ENCODE data around the gene CTXND2.
"Not testable (repeated sequence)": the region's sequence is repeated elsewhere in the genome, so short reads cannot be mapped to it uniquely, and the experiment has no call there.

Gene CTXND2

DNA sequence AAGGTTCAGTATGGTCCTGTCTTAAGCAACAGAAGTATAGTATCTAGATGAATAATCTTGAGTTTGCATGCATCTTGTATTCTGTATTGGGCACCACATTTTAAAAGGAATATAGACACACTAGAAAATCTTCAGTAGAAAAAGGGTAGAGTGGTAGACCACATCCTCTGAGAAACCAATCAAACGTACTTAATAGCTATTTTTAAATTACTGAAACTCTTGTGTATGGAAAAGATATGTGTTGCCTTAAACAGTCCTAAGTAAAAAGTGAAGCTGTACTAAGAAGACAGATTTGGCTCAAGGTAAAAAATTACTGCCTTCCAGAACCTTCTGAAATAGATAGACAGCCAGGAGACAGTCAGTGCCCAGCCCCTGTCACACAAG, 3.1 kb downstream of the CTXND2 start:
- no peak for DNase-seq

DNA sequence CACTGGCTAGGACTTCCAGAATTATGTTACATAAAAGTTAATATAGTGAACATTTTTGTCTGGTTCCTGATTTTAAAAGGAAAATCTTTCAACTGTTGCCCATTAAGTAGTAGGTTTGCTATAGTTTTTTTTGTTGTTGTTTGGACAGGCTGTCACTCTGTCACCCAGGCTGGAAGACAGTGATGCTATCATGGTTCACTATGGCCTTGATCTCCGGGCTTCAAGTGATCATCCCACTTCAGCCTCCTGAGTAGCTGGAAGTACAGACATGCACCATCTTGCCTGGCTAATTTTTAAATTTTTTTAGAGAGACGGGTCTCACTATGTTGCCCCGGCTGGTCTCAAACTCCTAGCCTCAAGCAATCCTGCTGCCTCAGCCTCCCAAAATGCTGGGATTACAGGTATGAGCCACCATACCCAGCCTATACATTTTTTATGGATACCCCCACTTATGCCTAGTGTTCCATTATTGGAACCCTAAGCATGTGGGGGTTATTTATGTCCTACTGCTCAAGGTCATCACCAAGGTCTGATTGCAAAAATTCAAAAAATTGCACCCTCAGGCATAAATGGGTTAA, 6.5 kb downstream of the CTXND2 start:
- no peak for DNase-seq

DNA sequence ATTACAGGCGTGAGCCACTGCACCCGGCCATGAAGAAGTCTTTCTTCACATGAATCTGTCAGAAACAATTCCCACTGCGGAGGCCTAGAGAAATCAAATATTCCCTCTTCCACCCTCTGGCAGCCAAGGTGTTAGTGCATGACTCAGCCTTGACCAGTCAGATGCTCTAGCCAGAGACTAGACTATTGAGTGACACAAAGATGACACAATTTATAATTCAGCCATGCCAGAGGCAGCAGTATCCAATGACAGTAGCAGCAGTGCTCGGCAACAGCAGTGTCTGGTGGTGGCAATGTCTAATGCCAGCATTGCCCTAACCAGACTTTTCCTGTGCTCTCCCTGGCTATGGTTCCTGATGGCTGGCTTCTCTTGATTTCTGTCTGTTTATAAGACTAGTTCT, 8.7 kb downstream of the CTXND2 start:
- peak in 9 of 56 donors; percentile 1 to 54 (median 10) for DNase-seq

DNA sequence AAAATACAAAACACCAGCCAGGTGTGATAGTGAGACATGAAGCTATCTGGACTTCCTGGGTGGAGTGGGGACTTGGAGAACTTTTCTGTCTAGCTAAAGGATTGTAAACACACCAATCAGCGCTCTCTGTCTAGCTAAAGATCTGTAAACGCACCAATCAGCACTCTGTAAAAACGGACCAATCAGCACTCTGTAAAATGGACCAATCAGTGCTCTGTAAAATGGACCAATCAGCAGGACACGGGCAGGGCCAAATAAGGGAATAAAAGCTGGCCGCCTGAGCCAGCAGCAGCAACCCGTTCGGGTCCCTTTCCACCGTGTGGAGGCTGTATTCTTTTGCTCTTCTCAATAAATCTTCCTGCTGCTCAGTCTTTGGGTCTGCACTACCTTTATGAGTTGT, 12.9 kb downstream of the CTXND2 start:
- DNase-seq, result not testable (repeated sequence)

DNA sequence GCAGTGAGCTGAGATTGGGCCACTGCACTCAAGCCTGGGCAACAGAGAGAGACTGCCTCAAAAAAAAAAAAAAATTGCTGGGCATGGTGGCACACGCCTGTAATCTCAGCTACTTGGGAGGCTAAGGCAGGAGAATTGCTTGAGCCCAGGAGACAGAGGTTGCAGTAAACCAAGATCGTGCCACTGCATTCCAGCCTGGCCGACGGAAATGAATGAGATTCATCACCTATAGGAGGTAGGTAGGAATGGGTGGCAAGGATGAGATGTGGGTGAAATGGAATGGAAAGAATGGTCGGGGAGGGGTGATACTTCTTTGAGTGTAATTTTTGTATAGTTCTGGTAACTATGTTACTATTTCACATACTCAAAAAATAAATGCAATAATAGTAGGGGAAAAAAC, 15.4 kb downstream of the CTXND2 start:
- no peak for DNase-seq

DNA sequence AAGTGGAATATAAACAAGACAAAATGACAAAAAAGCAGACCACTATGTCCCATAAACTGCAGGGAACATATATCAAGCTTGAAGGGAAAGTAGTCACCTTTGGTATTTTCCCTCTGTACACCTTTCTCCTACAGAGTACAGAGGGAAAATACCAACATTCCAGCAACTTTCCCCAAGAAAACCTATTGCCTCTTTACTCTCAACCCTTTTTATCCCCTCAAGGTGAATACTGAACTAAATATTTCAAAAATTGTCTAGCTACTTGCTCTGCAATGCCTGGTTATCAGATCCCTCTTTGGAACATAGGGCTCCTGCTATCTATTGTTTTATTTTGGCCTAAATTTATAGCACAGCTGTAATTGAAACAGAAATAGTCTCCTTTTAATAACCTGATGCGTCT, 15.8 kb downstream of the CTXND2 start:
- no peak for DNase-seq

DNA sequence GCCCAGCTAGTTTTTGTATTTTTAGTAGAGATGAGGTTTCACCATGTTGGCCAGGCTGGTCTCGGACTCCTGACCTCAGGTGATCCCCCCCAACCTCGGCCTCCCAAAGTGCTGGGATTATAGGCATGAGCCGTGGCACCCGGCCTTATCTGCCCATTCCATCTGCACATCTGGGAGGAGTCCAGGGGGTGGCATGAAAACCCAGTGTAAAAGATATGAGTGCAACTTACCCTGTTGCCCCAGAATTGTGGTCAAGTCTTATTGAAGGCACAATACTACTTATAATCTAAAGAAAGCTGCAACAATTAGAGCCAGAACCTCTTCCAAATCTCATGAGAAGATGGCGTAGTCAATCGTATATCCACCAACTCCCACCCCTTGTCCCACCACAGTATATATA, 18.4 kb downstream of the CTXND2 start:
- no peak for DNase-seq

DNA sequence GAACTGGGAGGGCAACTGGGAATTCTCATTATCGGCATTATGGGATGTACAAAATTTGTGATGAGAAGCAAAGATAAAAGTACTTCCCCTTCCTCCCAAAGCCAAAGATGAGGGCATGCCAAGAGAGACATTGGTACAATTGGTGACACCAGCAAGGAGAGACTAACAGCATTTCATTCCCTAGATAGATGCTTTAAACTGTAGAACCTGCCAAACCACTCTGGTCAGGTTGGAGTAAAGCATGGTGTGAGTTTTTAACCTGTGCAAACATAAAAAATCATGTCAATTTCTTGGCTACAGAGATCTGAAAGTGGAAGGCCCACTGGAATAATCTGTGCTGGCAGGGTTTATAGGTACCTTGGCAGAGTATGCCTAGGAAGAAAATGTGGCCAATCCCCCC, 19.4 kb downstream of the CTXND2 start:
- no peak for DNase-seq

DNA sequence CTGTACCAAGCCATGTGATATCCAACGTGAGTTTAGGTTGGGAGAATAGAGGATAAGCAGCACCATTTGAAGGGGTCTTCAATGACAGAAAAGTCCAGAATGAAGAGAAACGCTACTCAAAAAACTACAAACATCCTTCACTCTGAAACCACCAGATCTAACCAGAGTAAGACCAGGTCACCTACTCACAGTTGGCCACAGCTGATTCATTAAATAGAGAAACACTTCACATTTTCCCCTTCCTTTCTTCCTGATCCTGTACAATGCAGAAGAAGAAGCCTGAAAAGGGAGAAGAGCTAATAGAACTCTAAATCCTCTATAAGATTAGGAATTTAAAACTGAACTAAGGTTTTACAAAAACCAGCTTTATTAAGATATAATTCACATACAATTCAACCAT, 19.9 kb downstream of the CTXND2 start:
- DNase-seq, result no peak

DNA sequence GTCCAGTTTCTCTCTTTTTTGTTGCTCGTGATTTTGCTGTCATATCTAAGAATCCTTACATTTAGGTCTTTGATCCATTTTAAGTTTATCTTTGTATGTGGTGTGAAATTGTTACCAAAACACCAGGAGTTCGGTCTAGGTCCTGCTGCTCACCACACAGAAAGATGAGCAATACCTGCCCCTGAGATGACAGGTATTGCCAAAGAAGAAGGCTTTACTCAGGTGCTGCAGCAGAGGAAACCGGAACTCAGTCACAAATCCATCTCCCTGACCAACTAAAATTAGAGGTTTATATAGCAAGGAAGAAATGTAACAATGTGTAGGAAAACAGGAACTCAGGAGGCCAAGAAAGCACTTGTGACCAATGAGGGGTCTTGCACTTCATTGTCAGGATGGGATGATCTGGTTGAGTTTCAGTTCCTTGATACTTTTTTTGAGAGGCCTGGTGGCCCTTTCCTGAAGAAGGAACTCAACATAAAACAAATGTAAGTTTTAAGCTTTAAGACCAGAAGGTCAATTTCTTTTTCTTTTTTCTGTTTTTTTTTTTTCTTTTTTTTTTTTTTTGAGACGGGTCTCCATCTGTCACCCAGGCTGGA, 22.7 kb downstream of the CTXND2 start:
- DNase-seq, result no peak

DNA sequence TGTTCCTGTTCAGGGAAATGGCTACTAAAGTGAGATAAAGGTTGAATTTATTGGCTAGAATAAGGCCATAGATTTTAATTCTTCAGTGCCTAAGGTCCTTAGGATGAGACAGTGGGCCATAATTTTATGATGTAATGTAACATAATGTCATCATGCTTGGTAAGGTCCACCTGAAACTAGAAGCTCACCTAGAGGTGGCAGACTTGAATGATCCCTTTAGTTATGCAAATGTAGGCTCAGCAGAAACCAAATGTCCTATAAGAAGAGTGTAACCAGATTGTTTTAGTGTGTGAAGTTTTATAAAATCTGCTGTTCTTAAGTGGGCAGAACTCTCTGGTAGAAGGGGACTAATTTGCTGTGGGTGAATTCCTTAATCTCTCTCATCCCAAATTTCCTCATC, 25.7 kb downstream of the CTXND2 start:
- DNase-seq, result no peak

DNA sequence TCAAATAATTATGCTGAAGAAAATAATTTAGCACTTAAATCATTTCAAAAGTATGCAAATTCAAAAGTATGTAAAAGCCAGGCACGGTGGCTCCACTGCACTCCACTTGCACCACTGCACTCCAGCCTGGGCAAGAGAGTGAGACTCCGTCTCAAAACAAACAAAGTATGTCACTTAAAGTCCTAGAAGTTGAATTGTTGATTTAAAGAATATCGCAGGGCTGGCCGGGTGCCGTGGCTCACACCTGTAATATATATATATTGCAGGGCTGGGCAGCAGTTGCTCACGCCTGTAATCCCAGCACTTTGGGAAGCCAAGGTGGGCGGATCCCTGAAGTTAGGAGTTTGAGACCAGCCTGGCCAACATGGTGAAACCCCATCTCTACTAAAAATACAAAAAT, 30.5 kb downstream of the CTXND2 start:
- no peak for DNase-seq

DNA sequence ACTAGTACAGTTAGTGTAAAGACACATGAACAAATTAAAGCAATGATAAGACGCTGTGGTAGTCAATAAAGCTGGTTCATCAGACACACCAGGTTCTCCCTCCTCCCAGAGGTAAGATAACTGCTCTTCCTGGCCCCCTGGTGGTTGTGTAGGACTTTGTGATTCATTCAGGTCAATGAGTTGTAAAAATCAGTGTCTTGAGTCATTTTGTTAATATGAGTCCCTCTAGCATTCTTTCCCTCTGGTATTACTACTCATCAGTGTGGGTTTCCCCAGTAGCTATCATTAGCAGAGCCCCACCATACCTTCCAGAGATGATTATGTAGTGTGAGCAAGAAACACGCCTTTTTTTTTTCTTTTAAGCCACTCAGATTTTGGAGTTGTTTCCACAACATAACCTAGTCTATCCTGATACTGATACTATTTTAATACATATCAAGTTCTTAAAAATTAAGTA, 35.6 kb downstream of the CTXND2 start:
- DNase-seq, result peak in 38 of 56 donors; percentile 0 to 78 (median 20)

DNA sequence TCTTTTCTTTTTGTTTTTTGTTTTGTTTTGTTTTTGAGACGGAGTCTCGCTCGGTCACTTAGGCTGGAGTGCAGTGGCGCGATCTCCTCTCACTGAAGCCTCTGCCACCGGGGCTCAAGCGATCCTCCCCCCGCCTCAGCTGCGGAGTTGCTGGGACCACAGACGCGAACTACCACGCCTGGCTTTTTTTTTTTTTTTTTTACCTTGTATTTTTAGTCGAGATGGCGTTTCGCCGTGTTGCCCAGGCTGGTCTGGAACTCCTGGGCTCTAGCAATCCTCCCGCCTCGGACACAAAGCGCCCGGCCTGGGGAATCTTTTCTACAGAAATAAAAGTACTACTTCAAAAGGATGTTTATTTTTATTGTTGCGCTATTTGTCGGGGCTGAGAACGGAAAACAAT, 38.1 kb downstream of the CTXND2 start:
- DNase-seq, result no peak

DNA sequence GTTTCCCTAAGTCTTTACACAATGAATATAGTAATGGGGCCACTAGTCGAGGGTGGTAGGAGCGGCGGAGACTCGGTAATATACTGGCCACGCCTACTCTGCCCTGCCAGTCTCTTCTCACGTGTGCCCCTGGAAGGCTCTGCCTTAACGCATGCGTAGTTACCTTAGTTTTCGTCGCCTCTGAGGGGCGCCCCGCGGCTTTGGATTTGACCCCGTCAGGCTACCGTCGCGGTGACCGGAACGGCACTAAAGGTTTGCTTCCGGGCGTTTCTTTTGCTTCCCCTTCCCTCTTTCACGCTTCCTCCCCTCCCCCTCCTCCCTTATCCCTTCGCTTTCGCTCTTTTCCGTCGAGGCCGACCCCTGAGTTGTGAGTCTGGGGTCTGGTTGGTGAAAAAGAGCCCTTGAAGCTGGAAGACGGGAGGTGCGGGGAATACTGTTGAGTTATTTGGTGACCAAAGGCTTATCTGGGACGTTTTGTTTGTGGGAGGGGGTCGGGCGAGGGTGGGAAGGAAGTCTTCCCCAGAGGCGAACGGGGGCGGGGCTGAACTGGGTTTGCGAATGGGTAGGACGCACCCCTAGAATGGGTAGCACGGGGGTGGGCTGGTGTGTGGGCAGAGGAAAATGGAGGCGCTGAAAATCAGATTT, 39.3 kb downstream of the CTXND2 start, which contains the start of gene SETDB1:
TSS of gene SETDB1 (plus strand) at position 267 of the 645 bp plus-strand sequence. CDS start 1,352 bp downstream, outside the sequence.
- peak in 55 of 56 donors; percentile 68 to 95 (median 88) for DNase-seq

DNA sequence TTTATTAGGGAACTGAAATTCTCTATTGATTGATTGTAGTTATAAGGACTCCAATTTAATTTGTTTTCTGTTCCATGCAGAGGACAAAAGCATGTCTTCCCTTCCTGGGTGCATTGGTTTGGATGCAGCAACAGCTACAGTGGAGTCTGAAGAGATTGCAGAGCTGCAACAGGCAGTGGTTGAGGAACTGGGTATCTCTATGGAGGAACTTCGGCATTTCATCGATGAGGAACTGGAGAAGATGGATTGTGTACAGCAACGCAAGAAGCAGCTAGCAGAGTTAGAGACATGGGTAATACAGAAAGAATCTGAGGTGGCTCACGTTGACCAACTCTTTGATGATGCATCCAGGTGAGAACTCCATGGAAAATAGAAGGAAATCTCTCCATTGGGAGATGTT, 40.7 kb downstream of the CTXND2 start:
- no peak for DNase-seq

DNA sequence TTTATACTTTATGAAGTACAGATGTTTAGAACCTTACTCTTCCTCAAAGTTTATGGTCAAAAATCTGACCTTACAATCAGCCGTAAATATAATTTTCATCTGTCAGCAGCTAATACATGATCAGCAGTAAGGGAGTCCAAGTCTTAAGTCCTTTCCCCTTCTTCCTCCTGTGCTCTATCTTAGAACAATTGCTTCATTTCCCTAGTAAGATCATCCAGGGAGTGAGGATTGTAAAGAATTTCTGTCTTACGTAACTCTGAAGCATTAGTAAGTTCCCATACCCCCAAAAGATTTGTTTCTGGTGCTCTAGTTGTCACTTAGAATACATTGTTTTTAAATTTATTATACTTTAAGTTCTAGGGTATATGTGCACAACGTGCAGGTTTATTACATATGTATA, 41.4 kb downstream of the CTXND2 start:
- DNase-seq, result no peak

DNA sequence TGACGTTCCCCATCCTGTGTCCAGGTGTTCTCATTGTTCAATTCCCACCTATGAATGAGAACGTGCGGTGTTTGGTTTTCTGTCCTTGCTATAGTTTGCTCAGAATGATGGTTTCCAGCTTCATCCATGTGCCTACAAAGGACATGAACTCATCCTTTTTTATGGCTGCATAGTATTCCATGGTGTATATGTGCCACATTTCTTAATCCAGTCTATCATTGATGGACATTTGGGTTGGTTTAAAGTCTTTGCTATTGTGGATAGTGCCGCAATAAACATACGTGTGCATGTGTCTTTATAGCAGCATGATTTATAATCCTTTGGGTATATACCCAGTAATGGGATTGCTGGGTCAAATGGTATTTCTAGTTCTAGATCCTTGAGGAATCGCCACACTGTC, 41.8 kb downstream of the CTXND2 start:
- not testable (repeated sequence) for DNase-seq

DNA sequence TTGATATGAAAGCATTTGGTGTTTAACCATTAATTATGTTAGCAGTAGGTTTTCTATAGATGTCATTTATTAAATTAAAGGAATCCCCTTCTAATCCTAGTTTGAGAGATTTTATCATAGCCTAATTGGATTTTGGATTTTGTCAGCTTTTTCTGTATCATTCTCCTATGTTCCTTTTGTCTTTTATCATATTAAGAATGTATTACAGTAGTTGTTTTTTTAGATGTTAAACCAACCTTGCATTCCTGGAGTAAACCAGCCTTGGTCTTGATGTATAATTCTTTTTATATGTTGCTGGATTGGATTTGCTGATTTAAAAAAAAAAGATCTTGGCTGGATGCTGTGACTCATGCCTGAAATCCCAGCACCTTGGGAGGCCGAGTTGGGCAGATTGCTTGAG, 44.8 kb downstream of the CTXND2 start:
- no peak for DNase-seq

DNA sequence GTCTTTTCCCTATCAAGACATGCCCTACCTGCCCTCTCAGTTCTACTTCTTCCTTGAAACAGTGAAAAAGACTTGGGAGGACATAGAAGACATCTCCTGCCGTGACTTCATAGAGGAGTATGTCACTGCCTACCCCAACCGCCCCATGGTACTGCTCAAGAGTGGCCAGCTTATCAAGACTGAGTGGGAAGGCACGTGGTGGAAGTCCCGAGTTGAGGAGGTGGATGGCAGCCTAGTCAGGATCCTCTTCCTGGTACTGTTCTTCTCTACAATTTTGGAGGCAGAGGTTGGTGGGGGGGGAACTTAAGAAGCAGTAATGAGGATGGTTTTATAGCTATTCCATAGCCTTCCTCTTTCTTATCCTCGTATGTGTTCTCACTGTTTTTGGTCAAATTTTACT, 57.9 kb downstream of the CTXND2 start:
- DNase-seq, result no peak

DNA sequence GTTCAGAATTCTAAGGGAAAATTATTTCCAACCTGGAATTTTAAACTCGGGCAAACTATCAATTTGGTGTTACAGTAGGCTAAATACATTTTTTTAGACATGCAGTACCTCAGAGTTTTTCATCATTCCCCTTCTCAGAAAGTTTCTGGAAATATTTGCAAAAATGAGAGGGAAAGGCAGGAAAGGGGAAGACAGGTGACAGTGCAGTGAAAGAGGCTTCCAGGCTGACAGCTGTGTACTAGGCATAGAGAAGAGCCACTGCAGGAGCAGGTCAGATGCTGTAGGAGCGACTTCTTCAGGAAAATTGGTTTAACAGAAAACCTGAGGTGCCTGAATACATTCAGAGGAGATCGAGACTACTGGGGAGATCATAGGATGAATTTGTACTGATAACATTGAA, 67.8 kb downstream of the CTXND2 start:
- no peak for DNase-seq

DNA sequence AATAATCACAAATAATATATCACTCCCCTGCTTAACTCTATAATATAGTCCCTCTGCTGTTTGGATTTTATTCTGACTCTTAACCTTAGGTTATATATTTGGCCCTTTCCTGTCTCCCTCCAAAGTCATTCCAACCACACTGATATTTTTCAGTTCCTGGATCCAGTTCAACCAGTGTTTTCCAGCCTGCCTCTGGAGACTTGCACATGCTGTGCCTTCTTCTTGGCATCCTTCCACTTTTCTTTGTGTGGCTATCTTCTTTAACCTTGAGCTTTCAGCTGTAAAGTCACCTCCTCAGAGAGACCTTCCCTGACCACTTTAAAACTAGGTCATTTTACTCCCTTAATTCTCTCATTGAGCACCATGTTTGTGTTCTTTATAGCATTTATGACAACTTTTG, 68.3 kb downstream of the CTXND2 start:
- DNase-seq, result no peak

DNA sequence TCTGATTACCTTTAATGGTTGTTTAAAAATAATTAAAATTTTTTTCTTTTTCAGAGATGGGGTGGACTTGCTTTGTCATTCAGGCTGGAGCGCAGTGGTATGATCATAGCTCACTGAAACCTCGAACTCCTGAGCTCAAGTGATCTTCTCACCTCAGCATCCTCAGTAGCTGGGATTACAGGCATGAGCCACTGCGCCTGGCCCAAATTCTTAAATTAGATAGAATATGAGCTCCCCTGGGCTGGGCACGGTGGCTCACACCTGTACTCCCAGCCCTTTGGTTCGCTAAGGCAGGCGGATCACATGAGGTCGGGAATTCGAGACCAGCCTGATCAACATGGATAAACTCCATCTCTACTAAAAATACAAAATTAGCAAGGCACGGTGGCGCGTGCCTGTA, 70.7 kb downstream of the CTXND2 start:
- no peak for DNase-seq
